GM12878 (cell line): Measurements from ENCODE around the gene MTCH2. TPM values are rescaled to one million over a fixed set of nuclear protein-coding genes. Genes with fewer than 3 reads are reported as not detected.

Experiments
- ATAC-seq: fragments of 200-7000 bp; cut with Tn5 transposase; 3 replicates; pipeline ENCODE4 v1.9.1; 2020; ENCODE audit warnings: mild to moderate bottlenecking, moderate library complexity
- BruUV-seq: library from RNA; stranded (reverse); fragments of 400-500 nt; replicated peaks from 2 replicates; lab custom pipeline; 2021; lab: Mats Ljungman, UMichigan
- CTCF ChIA-PET: fragments of 300-600 bp; sonication (Branson Sonifier 250); formaldehyde crosslinking; extraction: SDS; loops from one replicate; lab custom pipeline; 2021; ENCODE audit warnings: inconsistent platforms; lab: Yijun Ruan, JAX
- POLR2A ChIA-PET: fragments of 350-600 bp; formaldehyde crosslinking; extraction: SDS; loops from one replicate; lab custom pipeline; 2021; ENCODE audit warnings: inconsistent platforms; lab: Charles Lee
- RAD21 ChIA-PET: fragments of 300-600 bp; sonication (Branson Sonifier 250); formaldehyde crosslinking; loops from one replicate; lab custom pipeline; 2023; ENCODE audit warnings: antibody characterized with exemption; ENCODE audit not compliant: unreplicated experiment; lab: Charles Lee
- SMC1A ChIA-PET: fragments of 300-600 bp; sonication (Branson Sonifier 250); formaldehyde crosslinking; loops from one replicate; lab custom pipeline; 2023; ENCODE audit not compliant: unreplicated experiment, uncharacterized antibody; lab: Charles Lee
- DNase-seq: peaks from one replicate; pipeline ENCODE4 v3.0.0-alpha.2; 2011; ENCODE audit warnings: low read depth, low spot score
- FAIRE-seq: peaks from 3 replicates; lab custom pipeline; 2011; peaks lifted over from hg19 to GRCh38; lab: Jason Lieb, UNC
- H2AFZ ChIP-seq: 2 replicates; pipeline ENCODE4 v1.6.0; 2011; ENCODE audit warnings: low read depth, low read length, control low read depth; ENCODE audit not compliant: control insufficient read depth
- H3K27ac ChIP-seq: 2 replicates; pipeline ENCODE4 v1.5.1; 2011; ENCODE audit warnings: control low read depth; ENCODE audit not compliant: control insufficient read depth, insufficient read depth
- H3K27me3 ChIP-seq, 2 experiments: replicated peaks in 1 of 2; 2 replicates each; pipeline versions ENCODE4 v1.6.0 to v1.6.1; 2011; ENCODE audit warnings: low read length in 1 of 2; ENCODE audit not compliant: control insufficient read depth in 2 of 2, insufficient read depth in 2 of 2
- H3K36me3 ChIP-seq, 2 experiments: 2 replicates each; pipeline ENCODE4 v1.5.1; 2011; ENCODE audit warnings: low read length in 1 of 2; ENCODE audit not compliant: control insufficient read depth in 2 of 2, insufficient read depth in 2 of 2
- H3K4me1 ChIP-seq: 2 replicates; pipeline ENCODE4 v1.6.1; 2011; ENCODE audit warnings: mild to moderate bottlenecking, low read length, moderate library complexity, mixed read lengths; ENCODE audit not compliant: control insufficient read depth, insufficient read depth
- H3K4me2 ChIP-seq: 2 replicates; pipeline ENCODE4 v1.6.0; 2011; ENCODE audit warnings: control low read depth; ENCODE audit not compliant: control insufficient read depth, insufficient read depth
- H3K4me3 ChIP-seq: fragments of 200-600 bp; sonication (generic); 2 replicates; pipeline ENCODE4 v1.5.1; 2016
- H3K79me2 ChIP-seq: 2 replicates; pipeline ENCODE4 v1.6.0; 2011; ENCODE audit warnings: low read length; ENCODE audit not compliant: control insufficient read depth, insufficient read depth
- H3K9ac ChIP-seq: 2 replicates; pipeline ENCODE4 v1.8.0; 2011; ENCODE audit warnings: low read length, control low read depth, mixed read lengths; ENCODE audit not compliant: control insufficient read depth, insufficient read depth
- H3K9me3 ChIP-seq: replicated peaks from 3 replicates; pipeline ENCODE4 v1.5.1; 2011; ENCODE audit warnings: mild to moderate bottlenecking, low read length; ENCODE audit not compliant: control insufficient read depth, insufficient read depth
- H4K20me1 ChIP-seq: 2 replicates; pipeline ENCODE4 v1.6.0; 2011; ENCODE audit not compliant: control insufficient read depth, insufficient read depth
- BHLHE40 ChIP-seq, 2 experiments: fragments of 450-650 bp in 1 of 2; IDR thresholded peaks; 2 replicates each; pipeline ENCODE4 v1.6.1; 2011 to 2017; ENCODE audit warnings: low read depth in 2 of 2, borderline replicate concordance in 1 of 2, improper control_type of control experiment in 1 of 2, low read length in 1 of 2, mild to moderate bottlenecking in 1 of 2
- IRF3 ChIP-seq: fragments of 450-650 bp; IDR thresholded peaks from 2 replicates; pipeline ENCODE4 v1.6.1; 2014; ENCODE audit warnings: mild to moderate bottlenecking
- NFIC ChIP-seq: IDR thresholded peaks from 2 replicates; pipeline ENCODE4 v1.6.1; 2012; ENCODE audit warnings: low read depth, mild to moderate bottlenecking, inconsistent platforms, low read length, moderate library complexity
- PAX5 ChIP-seq: IDR thresholded peaks from 2 replicates; pipeline ENCODE4 v1.6.1; 2011; ENCODE audit warnings: low read depth, low read length, borderline replicate concordance
- POLR2AphosphoS5 ChIP-seq: IDR thresholded peaks from 2 replicates; pipeline ENCODE4 v1.6.1; 2011; ENCODE audit warnings: mild to moderate bottlenecking, low read length, inconsistent platforms
- SKIL ChIP-seq: fragments of 450-650 bp; IDR thresholded peaks from 2 replicates; pipeline ENCODE4 v1.6.1; 2017; ENCODE audit warnings: mild to moderate bottlenecking, low read depth, inconsistent platforms; ENCODE audit not compliant: poor library complexity, severe bottlenecking
- ZZZ3 ChIP-seq: IDR thresholded peaks from 2 replicates; pipeline ENCODE4 v1.6.1; 2011; ENCODE audit warnings: low read depth; ENCODE audit not compliant: control insufficient read depth, insufficient read length
- WGBS: methylation state at CpG from one replicate; pipeline ENCODE4 v1.1.6; 2016; ENCODE audit warnings: low lambda C conversion rate; ENCODE audit not compliant: insufficient replicate concordance, insufficient coverage; ENCODE audit errors: missing lambda C conversion rate; 5-methylcytosine and 5-hydroxymethylcytosine counted together
- in situ Hi-C: fragments of 300-500 bp; cut with MboI; formaldehyde crosslinking; loops from 9 replicates; pipeline ENCODE4 v1.14.3; 2018; ENCODE audit warnings: mixed read lengths
- intact Hi-C: fragments of 100-400 bp; cut with micrococcal nuclease; formaldehyde crosslinking; loops from one replicate; pipeline ENCODE4 v1.14.2; 2022; ENCODE audit not compliant: unreplicated experiment
- polyA plus RNA-seq, 11 experiments: library from polyadenylated mRNA; depleted of rRNA in 4 of 11; unstranded in 6 of 11; stranded (reverse) in 5 of 11; fragments of >200 nt; fragmentation: Nextera tagmentation in 4 of 11; fragmentation: Illumina TruSeq in 1 of 11; extraction: Ambion mirVana in 4 of 11; extraction: Trizol in 1 of 11; gene quantifications; 1 replicate in 1 of 11; 2 replicates in 10 of 11; pipeline versions ENCODE4 v1.2.1 to v1.2.3, GENCODE V29; 2011 to 2016; ENCODE audit warnings: inconsistent platforms in 2 of 11, missing spikeins in 2 of 11, low read depth in 1 of 11
- total RNA-seq, 4 experiments: library from RNA; depleted of rRNA in 3 of 4; stranded (reverse); fragments of >200 nt in 3 of 4; fragmentation: Illumina TruSeq in 1 of 4; extraction: Trizol in 1 of 4; gene quantifications; 2 replicates each; pipeline versions ENCODE4 v1.2.1 to v1.2.3, GENCODE V29; 2013 to 2021
- TF ChIP-seq, protein P1 (sequence below): fragments of 450-650 bp; formaldehyde crosslinking; IDR thresholded peaks from 2 replicates; pipeline ENCODE4 v1.5.0; 2022; ENCODE audit warnings: mild to moderate bottlenecking, missing genetic modification characterization

Gene MTCH2
- total and polyA plus RNA-seq, 10 of the 15 experiments (the other 5 are each of a cell fraction or from before 2014, with no cell fraction given): 72.4 to 341 (median 144) TPM

GRCh38 chr11:47587723-47588326 is 54.5 kb downstream of the MTCH2 start:
- CTCF ChIA-PET: no interaction called here
- Histone ChIP-seq H3K4me3 (no peak overlapping the region), H3K4me1 (peaks cover 7% of the 10 kb centered on the region), H2AFZ (no peak overlapping the region), H3K9me3 (no peaks in the 10 kb centered on the region), H4K20me1 (no peaks in the 10 kb centered on the region), H3K9ac (no peak overlapping the region), H3K27me3 (peaks cover 0 to 7% of the 10 kb centered on the region in 2 experiments; a peak in 2 of 4 replicates), H3K36me3 (peaks cover 4 to 12% of the 10 kb centered on the region in 2 experiments), H3K27ac (no peak overlapping the region), H3K79me2 (no peaks in the 10 kb centered on the region), H3K4me2 (no peak overlapping the region)
- RAD21 ChIA-PET: no interaction called here
- POLR2A ChIA-PET: interaction anchor here (0.5 kb wide), 1 partner anchor 87 kb away, joined by 3 read pairs; no protein-coding TSS in a partner anchor
- no peak for FAIRE-seq
- no peak for TF ChIP-seq IRF3
- TF ChIP-seq PAX5: no peak
- TF ChIP-seq ZZZ3: no peak
- DNase-seq: no peak
- BruUV-seq: no TSS peak
- in situ Hi-C loops (no loop called here), intact Hi-C loops (no loop called here)
- ATAC-seq: peak; percentile 13; the same call in 1 of the 3 replicates
- WGBS: 51% methylated on average over 14 of the region's 14 CpGs
- SMC1A ChIA-PET: no interaction called here

DNA sequence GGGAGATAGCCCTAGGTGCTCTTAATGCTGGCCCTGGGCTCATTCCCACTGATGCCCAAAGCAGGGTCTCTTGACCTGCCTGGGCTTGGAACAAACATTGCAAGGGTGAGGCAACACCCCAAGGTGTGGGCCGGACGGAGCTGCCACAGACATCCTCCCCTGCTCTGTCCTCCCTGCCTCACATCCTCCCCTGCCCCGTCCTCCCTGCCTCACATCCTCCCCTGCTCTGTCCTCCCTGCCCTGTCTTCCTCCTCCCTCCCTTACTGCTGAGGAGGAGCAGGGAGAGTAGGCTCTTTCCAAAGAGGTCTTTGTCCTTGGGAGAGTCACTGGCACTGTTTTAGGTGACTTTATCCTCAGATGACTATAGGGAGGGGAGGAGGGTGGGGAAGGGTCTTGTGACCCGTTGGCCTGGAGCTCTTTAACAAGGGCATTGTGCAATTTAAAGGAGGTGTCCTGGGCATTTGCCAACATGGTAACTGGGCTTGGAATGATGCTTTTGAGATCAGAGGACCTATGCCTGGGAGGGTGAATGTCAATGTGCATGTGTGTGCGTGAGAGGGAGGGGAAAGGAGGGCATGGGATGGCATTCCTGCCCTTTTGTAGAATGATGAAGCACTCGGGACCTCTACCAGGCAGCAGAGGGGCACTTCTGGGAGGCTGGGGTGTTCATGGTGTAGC is 55.2 kb downstream of the MTCH2 start:
- RAD21 ChIA-PET: no interaction called here
- H3K27me3 ChIP-seq: peaks cover 0 to under 1% of the 10 kb centered on the region in 2 experiments; a peak in 2 of 4 replicates
- H3K4me2 ChIP-seq: no peak overlapping the region
- in situ Hi-C loops (no loop called here), intact Hi-C loops (no loop called here)
- CTCF ChIA-PET: no interaction called here
- no peaks in the 10 kb centered on the region for H4K20me1 ChIP-seq
- H3K27ac ChIP-seq: no peak overlapping the region
- no peak for ATAC-seq
- FAIRE-seq: no peak
- no peaks in the 10 kb centered on the region for H3K9me3 ChIP-seq
- no TSS peak for BruUV-seq
- no peak overlapping the region for H3K9ac ChIP-seq
- POLR2A ChIA-PET: interaction anchor here (0.5 kb wide), 1 partner anchor 87 kb away, joined by 3 read pairs; no protein-coding TSS in a partner anchor
- H3K79me2 ChIP-seq: no peaks in the 10 kb centered on the region; the same call in 1 of the 2 replicates
- no peak overlapping the region for H3K4me3 ChIP-seq
- SMC1A ChIA-PET: no interaction called here
- WGBS: 51% methylated on average over 6 of the region's 6 CpGs
- no peak overlapping the region for H2AFZ ChIP-seq
- H3K36me3 ChIP-seq: peaks cover 5 to 15% of the 10 kb centered on the region in 2 experiments
- peaks cover 7% of the 10 kb centered on the region for H3K4me1 ChIP-seq
- no peak for DNase-seq
- TF ChIP-seq POLR2AphosphoS5 (no peak), NFIC (no peak), BHLHE40 (IDR thresholded peaks at IDR 0.05; ENCODE audit: borderline replicate concordance in 1 of 2, low read depth in 2 of 2, low read length in 1 of 2) (no peak), SKIL (no peak)
- TF ChIP-seq, protein P1, sequence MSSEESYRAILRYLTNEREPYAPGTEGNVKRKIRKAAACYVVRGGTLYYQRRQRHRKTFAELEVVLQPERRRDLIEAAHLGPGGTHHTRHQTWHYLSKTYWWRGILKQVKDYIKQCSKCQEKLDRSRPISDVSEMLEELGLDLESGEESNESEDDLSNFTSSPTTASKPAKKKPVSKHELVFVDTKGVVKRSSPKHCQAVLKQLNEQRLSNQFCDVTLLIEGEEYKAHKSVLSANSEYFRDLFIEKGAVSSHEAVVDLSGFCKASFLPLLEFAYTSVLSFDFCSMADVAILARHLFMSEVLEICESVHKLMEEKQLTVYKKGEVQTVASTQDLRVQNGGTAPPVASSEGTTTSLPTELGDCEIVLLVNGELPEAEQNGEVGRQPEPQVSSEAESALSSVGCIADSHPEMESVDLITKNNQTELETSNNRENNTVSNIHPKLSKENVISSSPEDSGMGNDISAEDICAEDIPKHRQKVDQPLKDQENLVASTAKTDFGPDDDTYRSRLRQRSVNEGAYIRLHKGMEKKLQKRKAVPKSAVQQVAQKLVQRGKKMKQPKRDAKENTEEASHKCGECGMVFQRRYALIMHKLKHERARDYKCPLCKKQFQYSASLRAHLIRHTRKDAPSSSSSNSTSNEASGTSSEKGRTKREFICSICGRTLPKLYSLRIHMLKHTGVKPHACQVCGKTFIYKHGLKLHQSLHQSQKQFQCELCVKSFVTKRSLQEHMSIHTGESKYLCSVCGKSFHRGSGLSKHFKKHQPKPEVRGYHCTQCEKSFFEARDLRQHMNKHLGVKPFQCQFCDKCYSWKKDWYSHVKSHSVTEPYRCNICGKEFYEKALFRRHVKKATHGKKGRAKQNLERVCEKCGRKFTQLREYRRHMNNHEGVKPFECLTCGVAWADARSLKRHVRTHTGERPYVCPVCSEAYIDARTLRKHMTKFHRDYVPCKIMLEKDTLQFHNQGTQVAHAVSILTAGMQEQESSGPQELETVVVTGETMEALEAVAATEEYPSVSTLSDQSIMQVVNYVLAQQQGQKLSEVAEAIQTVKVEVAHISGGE (CRISPR knock-in tag): no peak
